GM23338 (cell line): ENCODE data around the gene LRBA.

Source experiments
- EZH2 ChIP-seq: fragments of 200-600 bp; sonication (generic); IDR thresholded peaks from one replicate; pipeline ENCODE4 v1.8.0; 2017; ENCODE audit warnings: antibody characterized with exemption, mild to moderate bottlenecking, low read depth; ENCODE audit not compliant: unreplicated experiment
- EZH2phosphoT487 ChIP-seq: fragments of 200-600 bp; sonication (generic); IDR thresholded peaks from one replicate; pipeline ENCODE4 v1.8.1; 2018; ENCODE audit warnings: antibody characterized with exemption; ENCODE audit not compliant: unreplicated experiment
- POLR2AphosphoS5 ChIP-seq: IDR thresholded peaks from 2 replicates; pipeline ENCODE4 v1.6.1; 2016; ENCODE audit warnings: antibody characterized with exemption, low read depth
- TF ChIP-seq, protein P1 (sequence below), 2 experiments: fragments of 200-600 bp in 1 of 2; sonication (generic) in 1 of 2; conservative IDR thresholded peaks; 2 replicates each; pipeline versions ENCODE4 v1.5.1 to v1.6.1; 2016 to 2017; ENCODE audit warnings: antibody characterized with exemption in 2 of 2, low read depth in 2 of 2, mild to moderate bottlenecking in 2 of 2, moderate library complexity in 1 of 2
- TF ChIP-seq, protein P2 (sequence below): IDR thresholded peaks from 2 replicates; pipeline ENCODE4 v1.6.1; 2016; ENCODE audit warnings: antibody characterized with exemption
- TF ChIP-seq, protein P3 (sequence below): IDR thresholded peaks from one replicate; pipeline ENCODE4 v1.6.1; 2018; ENCODE audit warnings: antibody characterized with exemption; ENCODE audit not compliant: unreplicated experiment

GRCh38 chr4:151052785-151053184 is 37.7 kb upstream of the LRBA start:
- TF ChIP-seq, protein P1, sequence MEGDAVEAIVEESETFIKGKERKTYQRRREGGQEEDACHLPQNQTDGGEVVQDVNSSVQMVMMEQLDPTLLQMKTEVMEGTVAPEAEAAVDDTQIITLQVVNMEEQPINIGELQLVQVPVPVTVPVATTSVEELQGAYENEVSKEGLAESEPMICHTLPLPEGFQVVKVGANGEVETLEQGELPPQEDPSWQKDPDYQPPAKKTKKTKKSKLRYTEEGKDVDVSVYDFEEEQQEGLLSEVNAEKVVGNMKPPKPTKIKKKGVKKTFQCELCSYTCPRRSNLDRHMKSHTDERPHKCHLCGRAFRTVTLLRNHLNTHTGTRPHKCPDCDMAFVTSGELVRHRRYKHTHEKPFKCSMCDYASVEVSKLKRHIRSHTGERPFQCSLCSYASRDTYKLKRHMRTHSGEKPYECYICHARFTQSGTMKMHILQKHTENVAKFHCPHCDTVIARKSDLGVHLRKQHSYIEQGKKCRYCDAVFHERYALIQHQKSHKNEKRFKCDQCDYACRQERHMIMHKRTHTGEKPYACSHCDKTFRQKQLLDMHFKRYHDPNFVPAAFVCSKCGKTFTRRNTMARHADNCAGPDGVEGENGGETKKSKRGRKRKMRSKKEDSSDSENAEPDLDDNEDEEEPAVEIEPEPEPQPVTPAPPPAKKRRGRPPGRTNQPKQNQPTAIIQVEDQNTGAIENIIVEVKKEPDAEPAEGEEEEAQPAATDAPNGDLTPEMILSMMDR (conservative IDR thresholded peaks at IDR 0.05; ENCODE audit: low read depth in 2 of 2): no peak
- TF ChIP-seq POLR2AphosphoS5: no peak
- TF ChIP-seq EZH2phosphoT487: no peak
- no peak for TF ChIP-seq EZH2
- TF ChIP-seq, protein P2, sequence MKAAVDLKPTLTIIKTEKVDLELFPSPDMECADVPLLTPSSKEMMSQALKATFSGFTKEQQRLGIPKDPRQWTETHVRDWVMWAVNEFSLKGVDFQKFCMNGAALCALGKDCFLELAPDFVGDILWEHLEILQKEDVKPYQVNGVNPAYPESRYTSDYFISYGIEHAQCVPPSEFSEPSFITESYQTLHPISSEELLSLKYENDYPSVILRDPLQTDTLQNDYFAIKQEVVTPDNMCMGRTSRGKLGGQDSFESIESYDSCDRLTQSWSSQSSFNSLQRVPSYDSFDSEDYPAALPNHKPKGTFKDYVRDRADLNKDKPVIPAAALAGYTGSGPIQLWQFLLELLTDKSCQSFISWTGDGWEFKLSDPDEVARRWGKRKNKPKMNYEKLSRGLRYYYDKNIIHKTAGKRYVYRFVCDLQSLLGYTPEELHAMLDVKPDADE: no peak
- TF ChIP-seq, protein P3, sequence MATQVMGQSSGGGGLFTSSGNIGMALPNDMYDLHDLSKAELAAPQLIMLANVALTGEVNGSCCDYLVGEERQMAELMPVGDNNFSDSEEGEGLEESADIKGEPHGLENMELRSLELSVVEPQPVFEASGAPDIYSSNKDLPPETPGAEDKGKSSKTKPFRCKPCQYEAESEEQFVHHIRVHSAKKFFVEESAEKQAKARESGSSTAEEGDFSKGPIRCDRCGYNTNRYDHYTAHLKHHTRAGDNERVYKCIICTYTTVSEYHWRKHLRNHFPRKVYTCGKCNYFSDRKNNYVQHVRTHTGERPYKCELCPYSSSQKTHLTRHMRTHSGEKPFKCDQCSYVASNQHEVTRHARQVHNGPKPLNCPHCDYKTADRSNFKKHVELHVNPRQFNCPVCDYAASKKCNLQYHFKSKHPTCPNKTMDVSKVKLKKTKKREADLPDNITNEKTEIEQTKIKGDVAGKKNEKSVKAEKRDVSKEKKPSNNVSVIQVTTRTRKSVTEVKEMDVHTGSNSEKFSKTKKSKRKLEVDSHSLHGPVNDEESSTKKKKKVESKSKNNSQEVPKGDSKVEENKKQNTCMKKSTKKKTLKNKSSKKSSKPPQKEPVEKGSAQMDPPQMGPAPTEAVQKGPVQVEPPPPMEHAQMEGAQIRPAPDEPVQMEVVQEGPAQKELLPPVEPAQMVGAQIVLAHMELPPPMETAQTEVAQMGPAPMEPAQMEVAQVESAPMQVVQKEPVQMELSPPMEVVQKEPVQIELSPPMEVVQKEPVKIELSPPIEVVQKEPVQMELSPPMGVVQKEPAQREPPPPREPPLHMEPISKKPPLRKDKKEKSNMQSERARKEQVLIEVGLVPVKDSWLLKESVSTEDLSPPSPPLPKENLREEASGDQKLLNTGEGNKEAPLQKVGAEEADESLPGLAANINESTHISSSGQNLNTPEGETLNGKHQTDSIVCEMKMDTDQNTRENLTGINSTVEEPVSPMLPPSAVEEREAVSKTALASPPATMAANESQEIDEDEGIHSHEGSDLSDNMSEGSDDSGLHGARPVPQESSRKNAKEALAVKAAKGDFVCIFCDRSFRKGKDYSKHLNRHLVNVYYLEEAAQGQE: no peak
